ENCODE results near the gene PAF1.
A peak's percentile ranks its signal among the peaks of the same experiment; 100 is the strongest.
"Not testable (repeated sequence)": the region's sequence is repeated elsewhere in the genome, so short reads cannot be mapped to it uniquely, and the experiment has no call there.

Gene PAF1

GRCh38 chr19:39355253-39355652 lies 35.7 kb downstream of the PAF1 start:
- no peak for DNase-seq (ENCODE audit: low read depth in 2 of 2)

GRCh38 chr19:39352381-39353255 lies 38.3 kb downstream of the PAF1 start:
- no peak for DNase-seq (ENCODE audit: low read depth in 2 of 2)

GRCh38 chr19:39351537-39352064 lies 39.3 kb downstream of the PAF1 start:
- no peak for DNase-seq (ENCODE audit: low read depth in 2 of 2)

GRCh38 chr19:39350156-39350555 lies 40.8 kb downstream of the PAF1 start:
- no peak for DNase-seq (ENCODE audit: low read depth in 2 of 2)

- DNase-seq (ENCODE audit: low read depth in 2 of 2): no peak
These were observed 41.6 kb downstream of the PAF1 start for GRCh38 chr19:39349326-39349725.

- no peak for DNase-seq (ENCODE audit: low read depth in 2 of 2)
These were observed 43.4 kb downstream of the PAF1 start for GRCh38 chr19:39347332-39348164.

GRCh38 chr19:39345956-39346355 lies 45.0 kb downstream of the PAF1 start:
- DNase-seq (ENCODE audit: low read depth in 2 of 2): no peak

GRCh38 chr19:39342647-39343305 lies 48.1 kb downstream of the PAF1 start:
- DNase-seq (ENCODE audit: low read depth in 2 of 2): no peak

- DNase-seq (ENCODE audit: low read depth in 2 of 2): peak; percentile 95 to 97
These were observed 48.9 kb downstream of the PAF1 start, which contains the start of gene SAMD4B for GRCh38 chr19:39341719-39342604. TSS of gene SAMD4B (plus strand) at chr19:39342421. CDS start at chr19:39356894, 14,473 bp downstream.

- DNase-seq (ENCODE audit: low read depth in 2 of 2): no peak
These were observed 49.7 kb downstream of the PAF1 start for GRCh38 chr19:39341129-39341718.

GRCh38 chr19:39340156-39340555 lies 50.8 kb downstream of the PAF1 start:
- not testable (repeated sequence) for DNase-seq (ENCODE audit: low read depth in 2 of 2)

GRCh38 chr19:39339674-39340073 lies 51.2 kb downstream of the PAF1 start:
- DNase-seq (ENCODE audit: low read depth in 2 of 2): no peak

GRCh38 chr19:39336483-39336882 lies 54.4 kb downstream of the PAF1 start:
- DNase-seq (ENCODE audit: low read depth in 2 of 2): no peak

All from fibroblast of skin of left biceps (primary cell).